ENCODE measurements around the gene DLGAP1.

The DLGAP1 gene

DNA sequence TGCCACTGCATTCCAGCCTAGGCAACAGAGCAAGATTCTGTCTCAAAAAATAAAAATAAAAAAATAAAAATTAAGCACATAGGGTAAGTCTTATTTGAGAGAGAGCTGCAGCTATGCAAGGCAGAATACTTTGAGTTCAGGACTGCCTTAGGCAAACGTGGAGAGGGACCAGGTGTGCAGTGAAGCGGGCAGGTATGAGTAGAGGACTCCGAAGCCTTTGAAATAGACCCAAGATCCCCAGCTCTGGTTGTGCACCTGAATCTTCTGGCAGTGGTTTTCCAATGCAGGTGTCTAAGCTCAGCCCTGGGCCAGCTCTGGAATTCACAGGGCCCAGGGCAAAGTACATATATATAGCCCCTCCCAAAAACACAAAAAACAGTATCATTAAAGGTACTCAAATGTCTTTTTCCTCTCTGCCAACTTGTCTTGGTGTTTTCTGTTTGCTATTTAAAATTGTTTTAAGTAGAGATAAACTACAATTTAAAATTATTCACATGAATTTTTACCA, 983.9 kb downstream of the DLGAP1 start:
- Histone ChIP-seq H3K4me3 (ENCODE audit: low read depth, low read length) (no peak overlapping the region), H3K36me3 (ENCODE audit: control insufficient read depth in 2 of 2, insufficient read depth in 1 of 2, low read length in 2 of 2) (no peaks in the 10 kb centered on the region), H3K27ac (ENCODE audit: extremely low read depth, low read depth, low read length) (no peak overlapping the region), H3K9me3 (ENCODE audit: control insufficient read depth, insufficient read depth, low read depth, low read length) (no peaks in the 10 kb centered on the region), H3K4me1 (ENCODE audit: control insufficient read depth, insufficient read depth, low read length) (no peaks in the 10 kb centered on the region)
- CTCF ChIA-PET: interaction anchor here (0.6 to 2.6 kb wide), 2 partner anchors 13 to 17 kb away, joined by 3 to 13 read pairs; no protein-coding TSS in a partner anchor
- POLR2A ChIA-PET: interaction anchor here (0.6 to 1.4 kb wide), 2 partner anchors 24 to 123 kb away, joined by 3 read pairs; no protein-coding TSS in a partner anchor
- TF ChIP-seq, protein P1, sequence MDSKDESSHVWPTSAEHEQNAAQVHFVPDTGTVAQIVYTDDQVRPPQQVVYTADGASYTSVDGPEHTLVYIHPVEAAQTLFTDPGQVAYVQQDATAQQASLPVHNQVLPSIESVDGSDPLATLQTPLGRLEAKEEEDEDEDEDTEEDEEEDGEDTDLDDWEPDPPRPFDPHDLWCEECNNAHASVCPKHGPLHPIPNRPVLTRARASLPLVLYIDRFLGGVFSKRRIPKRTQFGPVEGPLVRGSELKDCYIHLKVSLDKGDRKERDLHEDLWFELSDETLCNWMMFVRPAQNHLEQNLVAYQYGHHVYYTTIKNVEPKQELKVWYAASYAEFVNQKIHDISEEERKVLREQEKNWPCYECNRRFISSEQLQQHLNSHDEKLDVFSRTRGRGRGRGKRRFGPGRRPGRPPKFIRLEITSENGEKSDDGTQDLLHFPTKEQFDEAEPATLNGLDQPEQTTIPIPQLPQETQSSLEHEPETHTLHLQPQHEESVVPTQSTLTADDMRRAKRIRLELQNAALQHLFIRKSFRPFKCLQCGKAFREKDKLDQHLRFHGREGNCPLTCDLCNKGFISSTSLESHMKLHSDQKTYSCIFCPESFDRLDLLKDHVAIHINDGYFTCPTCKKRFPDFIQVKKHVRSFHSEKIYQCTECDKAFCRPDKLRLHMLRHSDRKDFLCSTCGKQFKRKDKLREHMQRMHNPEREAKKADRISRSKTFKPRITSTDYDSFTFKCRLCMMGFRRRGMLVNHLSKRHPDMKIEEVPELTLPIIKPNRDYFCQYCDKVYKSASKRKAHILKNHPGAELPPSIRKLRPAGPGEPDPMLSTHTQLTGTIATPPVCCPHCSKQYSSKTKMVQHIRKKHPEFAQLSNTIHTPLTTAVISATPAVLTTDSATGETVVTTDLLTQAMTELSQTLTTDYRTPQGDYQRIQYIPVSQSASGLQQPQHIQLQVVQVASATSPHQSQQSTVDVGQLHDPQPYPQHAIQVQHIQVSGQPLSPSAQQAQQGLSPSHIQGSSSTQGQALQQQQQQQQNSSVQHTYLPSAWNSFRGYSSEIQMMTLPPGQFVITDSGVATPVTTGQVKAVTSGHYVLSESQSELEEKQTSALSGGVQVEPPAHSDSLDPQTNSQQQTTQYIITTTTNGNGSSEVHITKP (tag by site-specific recombination; IDR thresholded peaks at IDR 0.05): no peak

GRCh38 chr18:3468833-3469232, 986.3 kb downstream of the DLGAP1 start:
- ChIA-PET POLR2A (interaction anchor here (1.5 to 1.9 kb wide), 2 partner anchors 17 to 125 kb away, joined by 3 to 7 read pairs; no protein-coding TSS in a partner anchor), CTCF (interaction anchor here (0.8 to 2.6 kb wide), 7 partner anchors 10 to 223 kb away, joined by 3 to 13 read pairs (median 4); no protein-coding TSS in a partner anchor)
- H3K27ac ChIP-seq (ENCODE audit: extremely low read depth, low read depth, low read length): no peak overlapping the region
- TF ChIP-seq, protein P2, sequence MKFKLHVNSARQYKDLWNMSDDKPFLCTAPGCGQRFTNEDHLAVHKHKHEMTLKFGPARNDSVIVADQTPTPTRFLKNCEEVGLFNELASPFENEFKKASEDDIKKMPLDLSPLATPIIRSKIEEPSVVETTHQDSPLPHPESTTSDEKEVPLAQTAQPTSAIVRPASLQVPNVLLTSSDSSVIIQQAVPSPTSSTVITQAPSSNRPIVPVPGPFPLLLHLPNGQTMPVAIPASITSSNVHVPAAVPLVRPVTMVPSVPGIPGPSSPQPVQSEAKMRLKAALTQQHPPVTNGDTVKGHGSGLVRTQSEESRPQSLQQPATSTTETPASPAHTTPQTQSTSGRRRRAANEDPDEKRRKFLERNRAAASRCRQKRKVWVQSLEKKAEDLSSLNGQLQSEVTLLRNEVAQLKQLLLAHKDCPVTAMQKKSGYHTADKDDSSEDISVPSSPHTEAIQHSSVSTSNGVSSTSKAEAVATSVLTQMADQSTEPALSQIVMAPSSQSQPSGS (tag by site-specific recombination; IDR thresholded peaks at IDR 0.05; ENCODE audit: low read depth): 0 out of 2 replicates have a peak, but pooled peaks have one; percentile 32
- no peak for TF ChIP-seq KLF17 (tag by site-specific recombination; IDR thresholded peaks at IDR 0.05)
- TF ChIP-seq ZNF837 (tag by site-specific recombination; IDR thresholded peaks at IDR 0.05): no peak
- TF ChIP-seq ZNF19 (tag by site-specific recombination; IDR thresholded peaks at IDR 0.05; ENCODE audit: low read depth): no peak
- no peaks in the 10 kb centered on the region for H3K4me1 ChIP-seq (ENCODE audit: control insufficient read depth, insufficient read depth, low read length)
- no peaks in the 10 kb centered on the region for H3K9me3 ChIP-seq (ENCODE audit: control insufficient read depth, insufficient read depth, low read depth, low read length)
- H3K36me3 ChIP-seq (ENCODE audit: control insufficient read depth in 2 of 2, insufficient read depth in 1 of 2, low read length in 2 of 2): no peaks in the 10 kb centered on the region
- no peak overlapping the region for H3K4me3 ChIP-seq (ENCODE audit: low read depth, low read length)

GRCh38 chr18:3468066-3468705, 986.9 kb downstream of the DLGAP1 start:
- Histone ChIP-seq H3K9me3 (ENCODE audit: control insufficient read depth, insufficient read depth, low read depth, low read length) (no peaks in the 10 kb centered on the region), H3K36me3 (ENCODE audit: control insufficient read depth in 2 of 2, insufficient read depth in 1 of 2, low read length in 2 of 2) (no peaks in the 10 kb centered on the region), H3K27ac (ENCODE audit: extremely low read depth, low read depth, low read length) (no peak overlapping the region), H3K4me1 (ENCODE audit: control insufficient read depth, insufficient read depth, low read length) (no peaks in the 10 kb centered on the region), H3K4me3 (ENCODE audit: low read depth, low read length) (no peak overlapping the region)
- ChIA-PET CTCF (interaction anchor here (0.8 to 3.6 kb wide), 7 partner anchors 10 to 224 kb away, joined by 3 to 20 read pairs (median 4); no protein-coding TSS in a partner anchor), POLR2A (interaction anchor here (1.5 to 1.9 kb wide), 2 partner anchors 16 to 126 kb away, joined by 3 to 7 read pairs; no protein-coding TSS in a partner anchor)
- TF ChIP-seq ZEB2 (tag by site-specific recombination; IDR thresholded peaks at IDR 0.05) (no peak), ZNF624 (tag by site-specific recombination; IDR thresholded peaks at IDR 0.05) (no peak)

DNA sequence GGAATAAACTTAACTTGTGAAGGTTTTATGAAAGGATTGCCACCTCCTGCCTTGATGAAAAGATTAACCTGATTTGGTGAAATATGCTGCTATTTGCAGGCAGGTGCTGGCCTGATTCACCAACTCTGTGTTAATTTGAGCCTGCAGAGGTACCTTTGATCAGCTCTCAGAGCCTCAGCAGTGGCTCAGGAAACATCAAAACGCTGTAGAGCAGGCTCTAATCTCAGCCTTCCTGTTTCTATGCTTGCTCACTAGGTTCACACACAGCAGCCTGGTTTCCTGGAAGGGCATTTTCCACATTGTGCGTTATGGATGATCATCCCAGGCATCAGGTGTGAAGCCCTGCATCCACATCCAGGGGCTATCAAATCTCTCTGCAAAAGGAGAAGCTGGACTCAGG, 988.2 kb downstream of the DLGAP1 start:
- Histone ChIP-seq H3K36me3 (ENCODE audit: control insufficient read depth in 2 of 2, insufficient read depth in 1 of 2, low read length in 2 of 2) (no peaks in the 10 kb centered on the region), H3K4me1 (ENCODE audit: control insufficient read depth, insufficient read depth, low read length) (no peaks in the 10 kb centered on the region), H3K9me3 (ENCODE audit: control insufficient read depth, insufficient read depth, low read depth, low read length) (no peaks in the 10 kb centered on the region), H3K4me3 (ENCODE audit: low read depth, low read length) (no peak overlapping the region), H3K27ac (ENCODE audit: extremely low read depth, low read depth, low read length) (no peak overlapping the region)
- CTCF ChIA-PET: interaction anchor here (0.6 to 3.6 kb wide), 10 partner anchors 9 to 214 kb away, joined by 3 to 20 read pairs (median 4); no protein-coding TSS in a partner anchor
- POLR2A ChIA-PET: no interaction called here
- TF ChIP-seq ZFP3 (tag by site-specific recombination; IDR thresholded peaks at IDR 0.05; ENCODE audit: low read depth): no peak
- TF ChIP-seq HOXA7 (CRISPR knock-in tag; IDR thresholded peaks at IDR 0.05; ENCODE audit: borderline replicate concordance): no peak
- TF ChIP-seq, protein P3, sequence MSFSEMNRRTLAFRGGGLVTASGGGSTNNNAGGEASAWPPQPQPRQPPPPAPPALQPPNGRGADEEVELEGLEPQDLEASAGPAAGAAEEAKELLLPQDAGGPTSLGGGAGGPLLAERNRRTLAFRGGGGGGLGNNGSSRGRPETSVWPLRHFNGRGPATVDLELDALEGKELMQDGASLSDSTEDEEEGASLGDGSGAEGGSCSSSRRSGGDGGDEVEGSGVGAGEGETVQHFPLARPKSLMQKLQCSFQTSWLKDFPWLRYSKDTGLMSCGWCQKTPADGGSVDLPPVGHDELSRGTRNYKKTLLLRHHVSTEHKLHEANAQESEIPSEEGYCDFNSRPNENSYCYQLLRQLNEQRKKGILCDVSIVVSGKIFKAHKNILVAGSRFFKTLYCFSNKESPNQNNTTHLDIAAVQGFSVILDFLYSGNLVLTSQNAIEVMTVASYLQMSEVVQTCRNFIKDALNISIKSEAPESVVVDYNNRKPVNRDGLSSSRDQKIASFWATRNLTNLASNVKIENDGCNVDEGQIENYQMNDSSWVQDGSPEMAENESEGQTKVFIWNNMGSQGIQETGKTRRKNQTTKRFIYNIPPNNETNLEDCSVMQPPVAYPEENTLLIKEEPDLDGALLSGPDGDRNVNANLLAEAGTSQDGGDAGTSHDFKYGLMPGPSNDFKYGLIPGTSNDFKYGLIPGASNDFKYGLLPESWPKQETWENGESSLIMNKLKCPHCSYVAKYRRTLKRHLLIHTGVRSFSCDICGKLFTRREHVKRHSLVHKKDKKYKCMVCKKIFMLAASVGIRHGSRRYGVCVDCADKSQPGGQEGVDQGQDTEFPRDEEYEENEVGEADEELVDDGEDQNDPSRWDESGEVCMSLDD (tag by site-specific recombination; IDR thresholded peaks at IDR 0.05): no peak
- TF ChIP-seq ZNF785 (tag by site-specific recombination; IDR thresholded peaks at IDR 0.05): no peak
- TF ChIP-seq MYNN (tag by site-specific recombination; IDR thresholded peaks at IDR 0.05; ENCODE audit: borderline replicate concordance): no peak
- no peak for TF ChIP-seq ZXDB (tag by site-specific recombination; IDR thresholded peaks at IDR 0.05)
- TF ChIP-seq ZNF792 (tag by site-specific recombination; IDR thresholded peaks at IDR 0.05): no peak
- TF ChIP-seq ZBTB8A (tag by site-specific recombination; IDR thresholded peaks at IDR 0.05): no peak
